Esophagus muscularis mucosa (tissue), 4 donors: ENCODE measurements around the gene DUXA.
"Not testable (repeated sequence)": the region's sequence is repeated elsewhere in the genome, so short reads cannot be mapped to it uniquely, and the experiment has no call there.

Experiments
- CTCF ChIP-seq, 3 experiments: fragments of 200-600 bp in 2 of 3; fragments of 450-650 bp in 1 of 3; sonication (generic) in 2 of 3; IDR thresholded peaks; one replicate each; pipeline ENCODE4 v1.5.1; 2017 to 2019; ENCODE audit warnings: antibody characterized with exemption in 3 of 3, mild to moderate bottlenecking in 2 of 3, moderate library complexity in 1 of 3
- EP300 ChIP-seq: sonication (generic); formaldehyde crosslinking; IDR thresholded peaks from one replicate; pipeline ENCODE4 v1.6.1; 2017; ENCODE audit warnings: antibody characterized with exemption
- POLR2A ChIP-seq: fragments of 450-650 bp; IDR thresholded peaks from one replicate; pipeline ENCODE4 v1.6.1; 2017; ENCODE audit warnings: antibody characterized with exemption, moderate library complexity, mild to moderate bottlenecking, low read depth

- TF ChIP-seq EP300; POLR2A; CTCF (IDR thresholded peaks at IDR 0.05): not testable (repeated sequence)
Measured at GRCh38 chr19:57127403-57127802, 39.9 kb downstream of the DUXA start.
